Endodermal cell (in vitro differentiated cells): Measurements from ENCODE around the gene RNF149. TPM values are rescaled to one million over a fixed set of nuclear protein-coding genes. Genes with fewer than 3 reads are reported as not detected.
"Not testable (repeated sequence)": the region's sequence is repeated elsewhere in the genome, so short reads cannot be mapped to it uniquely, and the experiment has no call there.

Experiments
- DNase-seq: peaks from one replicate; pipeline ENCODE4 v3.0.0-alpha.2; 2017
- H3K27ac ChIP-seq: 2 replicates; pipeline ENCODE4 v1.5.1; 2013; ENCODE audit warnings: mild to moderate bottlenecking, low read depth, low read length, moderate library complexity
- H3K27me3 ChIP-seq: 2 replicates; pipeline ENCODE4 v1.6.1; 2013; ENCODE audit warnings: mild to moderate bottlenecking, low read length, moderate library complexity; ENCODE audit not compliant: insufficient read depth, control insufficient read depth, poor library complexity, severe bottlenecking
- H3K36me3 ChIP-seq: 2 replicates; pipeline ENCODE4 v1.7.0; 2013; ENCODE audit warnings: mild to moderate bottlenecking, low read length, moderate library complexity; ENCODE audit not compliant: control insufficient read depth, insufficient read depth
- H3K4me1 ChIP-seq: one replicate; pipeline ENCODE4 v1.7.0; 2013; ENCODE audit warnings: low read length; ENCODE audit not compliant: control insufficient read depth, insufficient read depth
- H3K4me3 ChIP-seq: 2 replicates; pipeline ENCODE4 v1.5.1; 2013; ENCODE audit warnings: mild to moderate bottlenecking, low read length, moderate library complexity
- H3K9ac ChIP-seq: 2 replicates; pipeline ENCODE4 v1.6.1; 2013; ENCODE audit warnings: mild to moderate bottlenecking, low read length, moderate library complexity; ENCODE audit not compliant: poor library complexity, severe bottlenecking; ENCODE audit errors: extremely low read depth
- H3K9me3 ChIP-seq: 2 replicates; pipeline ENCODE4 v1.6.1; 2013; ENCODE audit warnings: mild to moderate bottlenecking, low read length, moderate library complexity; ENCODE audit not compliant: control insufficient read depth
- H3K27ac Mint-ChIP-seq: 2 replicates; pipeline ENCODE4 v1.8.0; 2020; ENCODE audit warnings: mixed read lengths
- H3K27me3 Mint-ChIP-seq: 2 replicates; pipeline ENCODE4 v1.8.0; 2021; ENCODE audit warnings: mild to moderate bottlenecking, mixed read lengths; ENCODE audit not compliant: insufficient read depth
- H3K36me3 Mint-ChIP-seq: 2 replicates; pipeline ENCODE4 v1.8.0; 2020; ENCODE audit warnings: low read depth, mixed read lengths
- H3K4me1 Mint-ChIP-seq: 2 replicates; pipeline ENCODE4 v1.8.0; 2020; ENCODE audit warnings: mixed read lengths
- H3K4me3 Mint-ChIP-seq: 2 replicates; pipeline ENCODE4 v1.8.0; 2020; ENCODE audit warnings: mild to moderate bottlenecking, moderate library complexity, mixed read lengths
- H3K9me3 Mint-ChIP-seq: 2 replicates; pipeline ENCODE4 v1.8.0; 2020; ENCODE audit warnings: mild to moderate bottlenecking, mixed read lengths
- CTCF ChIP-seq: fragments of 200-600 bp; sonication (generic); conservative IDR thresholded peaks from 2 replicates; pipeline ENCODE4 v1.5.0; 2021; ENCODE audit warnings: antibody characterized with exemption, mild to moderate bottlenecking
- WGBS, 2 experiments: methylation state at CpG; one replicate each; pipeline versions ENCODE4 v1.1.5 to v1.1.7; 2013; ENCODE audit warnings: missing lambda C conversion rate in 2 of 2, mixed read lengths in 1 of 2; ENCODE audit not compliant: insufficient coverage in 1 of 2, insufficient read length in 1 of 2; 5-methylcytosine and 5-hydroxymethylcytosine counted together
- total RNA-seq, 2 donors: library from RNA; stranded (reverse); fragmentation: NEBNext Ultra II Directional in 1 of 2; extraction: Animal tissue kit (Norgen Biotek cat#: 25700) in 1 of 2; gene quantifications; 2 replicates in 1 of 2; 3 replicates in 1 of 2; pipeline ENCODE4 v1.2.1, GENCODE V29; 2021

The RNF149 gene
- total RNA-seq, 2 donors from 2014 or later: 26.4 to 36.3 TPM

GRCh38 chr2:101249826-101250225 lies 58.7 kb downstream of the RNF149 start:
- H3K27me3 Mint-ChIP-seq: no peaks in the 10 kb centered on the region
- H3K4me3 ChIP-seq: no peak overlapping the region
- H3K9ac ChIP-seq: no peak overlapping the region
- DNase-seq: peak; percentile 61
- no peaks in the 10 kb centered on the region for H3K9me3 ChIP-seq
- 71 to 74% methylated on average over 5 of the region's 5 CpGs for WGBS, 2 experiments
- H3K4me3 Mint-ChIP-seq: no peak overlapping the region
- H3K27ac Mint-ChIP-seq: peak overlapping the region; percentile 80
- no peaks in the 10 kb centered on the region for H3K36me3 ChIP-seq
- H3K4me1 Mint-ChIP-seq: peaks cover 28% of the 10 kb centered on the region
- H3K9me3 Mint-ChIP-seq: peaks cover 15% of the 10 kb centered on the region
- TF ChIP-seq CTCF: no peak
- H3K27me3 ChIP-seq: no peaks in the 10 kb centered on the region
- H3K27ac ChIP-seq: no peak overlapping the region
- H3K4me1 ChIP-seq: peaks cover 3% of the 10 kb centered on the region
- H3K36me3 Mint-ChIP-seq: peaks cover 3% of the 10 kb centered on the region

GRCh38 chr2:101248756-101249155 lies 59.7 kb downstream of the RNF149 start:
- Mint-ChIP-seq H3K9me3 (peaks cover 25% of the 10 kb centered on the region), H3K4me1 (peaks cover 20% of the 10 kb centered on the region), H3K27ac (peak overlapping the region; percentile 7)
- H3K4me1 ChIP-seq, H3K27ac ChIP-seq, H3K27me3 Mint-ChIP-seq, H3K27me3 ChIP-seq, H3K9me3 ChIP-seq, H3K4me3 Mint-ChIP-seq, DNase-seq, H3K36me3 Mint-ChIP-seq, H3K9ac ChIP-seq, H3K4me3 ChIP-seq, H3K36me3 ChIP-seq: not testable (repeated sequence)
- WGBS, 2 experiments: 95 to 100% methylated on average over 3 to 5 of the region's 5 CpGs

GRCh38 chr2:101245468-101245867 lies 63.0 kb downstream of the RNF149 start:
- H3K36me3 ChIP-seq, H3K9ac ChIP-seq, H3K27me3 Mint-ChIP-seq, H3K4me1 ChIP-seq, DNase-seq, H3K9me3 ChIP-seq, H3K36me3 Mint-ChIP-seq, H3K27ac ChIP-seq, H3K27me3 ChIP-seq, H3K4me3 ChIP-seq, H3K4me3 Mint-ChIP-seq, H3K27ac Mint-ChIP-seq: not testable (repeated sequence)
- Mint-ChIP-seq H3K9me3 (peaks cover 25% of the 10 kb centered on the region), H3K4me1 (peaks cover 18% of the 10 kb centered on the region)
- 88 to 93% methylated on average over 3 to 5 of the region's 5 CpGs for WGBS, 2 experiments

GRCh38 chr2:101244899-101245298 lies 63.6 kb downstream of the RNF149 start:
- H3K27ac Mint-ChIP-seq, H3K36me3 Mint-ChIP-seq, H3K9me3 ChIP-seq: not testable (repeated sequence)

GRCh38 chr2:101244373-101244772 lies 64.1 kb downstream of the RNF149 start:
- H3K27ac Mint-ChIP-seq, H3K27ac ChIP-seq, H3K27me3 ChIP-seq, H3K4me1 ChIP-seq, H3K9ac ChIP-seq, H3K4me3 ChIP-seq, H3K36me3 ChIP-seq, H3K27me3 Mint-ChIP-seq, H3K36me3 Mint-ChIP-seq, H3K9me3 ChIP-seq, DNase-seq, H3K4me3 Mint-ChIP-seq: not testable (repeated sequence)
- WGBS, 2 experiments: 87 to 100% methylated on average over 2 to 4 of the region's 4 CpGs
- Mint-ChIP-seq H3K9me3 (peaks cover 26% of the 10 kb centered on the region), H3K4me1 (peaks cover 22% of the 10 kb centered on the region)

More at GRCh38 chr2:101244899-101245298, 63.6 kb downstream of the RNF149 start:
- not testable (repeated sequence) for H3K27me3 Mint-ChIP-seq, H3K4me3 Mint-ChIP-seq, H3K36me3 ChIP-seq, H3K4me1 ChIP-seq, DNase-seq, H3K9ac ChIP-seq, H3K27me3 ChIP-seq, H3K27ac ChIP-seq, H3K4me3 ChIP-seq
- Mint-ChIP-seq H3K9me3 (peaks cover 25% of the 10 kb centered on the region), H3K4me1 (peaks cover 24% of the 10 kb centered on the region)
- WGBS, 2 experiments: 96 to 98% methylated on average over 11 to 12 of the region's 12 CpGs
